Fibroblast of mammary gland (primary cell): ENCODE measurements around the gene PAX9.
A peak's percentile ranks its signal among the peaks of the same experiment; 100 is the strongest.

Experiments used
- DNase-seq: peaks from one replicate; pipeline ENCODE4 v3.0.0-alpha.2; 2010; ENCODE audit warnings: low read depth
- H3K4me3 ChIP-seq: 2 replicates; pipeline ENCODE4 v1.5.1; 2011; ENCODE audit warnings: low read depth, mild to moderate bottlenecking, low read length, moderate library complexity; ENCODE audit not compliant: control insufficient read depth
- TF ChIP-seq, protein P1 (sequence below): conservative IDR thresholded peaks from 2 replicates; pipeline ENCODE4 v1.5.1; 2011; ENCODE audit warnings: low read depth, low read length, inconsistent platforms; ENCODE audit not compliant: control insufficient read depth, insufficient read depth

PAX9 gene

DNA sequence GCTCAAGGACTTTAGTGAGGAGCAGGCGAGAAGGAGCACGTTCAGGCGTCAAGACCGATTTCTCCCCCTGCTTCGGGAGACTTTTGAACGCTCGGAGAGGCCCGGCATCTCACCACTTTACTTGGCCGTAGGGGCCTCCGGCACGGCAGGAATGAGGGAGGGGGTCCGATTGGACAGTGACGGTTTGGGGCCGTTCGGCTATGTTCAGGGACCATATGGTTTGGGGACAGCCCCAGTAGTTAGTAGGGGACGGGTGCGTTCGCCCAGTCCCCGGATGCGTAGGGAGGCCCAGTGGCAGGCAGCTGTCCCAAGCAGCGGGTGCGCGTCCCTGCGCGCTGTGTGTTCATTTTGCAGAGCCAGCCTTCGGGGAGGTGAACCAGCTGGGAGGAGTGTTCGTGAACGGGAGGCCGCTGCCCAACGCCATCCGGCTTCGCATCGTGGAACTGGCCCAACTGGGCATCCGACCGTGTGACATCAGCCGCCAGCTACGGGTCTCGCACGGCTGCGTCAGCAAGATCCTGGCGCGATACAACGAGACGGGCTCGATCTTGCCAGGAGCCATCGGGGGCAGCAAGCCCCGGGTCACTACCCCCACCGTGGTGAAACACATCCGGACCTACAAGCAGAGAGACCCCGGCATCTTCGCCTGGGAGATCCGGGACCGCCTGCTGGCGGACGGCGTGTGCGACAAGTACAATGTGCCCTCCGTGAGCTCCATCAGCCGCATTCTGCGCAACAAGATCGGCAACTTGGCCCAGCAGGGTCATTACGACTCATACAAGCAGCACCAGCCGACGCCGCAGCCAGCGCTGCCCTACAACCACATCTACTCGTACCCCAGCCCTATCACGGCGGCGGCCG, 1.1 kb downstream of the PAX9 start:
- TF ChIP-seq, protein P1, sequence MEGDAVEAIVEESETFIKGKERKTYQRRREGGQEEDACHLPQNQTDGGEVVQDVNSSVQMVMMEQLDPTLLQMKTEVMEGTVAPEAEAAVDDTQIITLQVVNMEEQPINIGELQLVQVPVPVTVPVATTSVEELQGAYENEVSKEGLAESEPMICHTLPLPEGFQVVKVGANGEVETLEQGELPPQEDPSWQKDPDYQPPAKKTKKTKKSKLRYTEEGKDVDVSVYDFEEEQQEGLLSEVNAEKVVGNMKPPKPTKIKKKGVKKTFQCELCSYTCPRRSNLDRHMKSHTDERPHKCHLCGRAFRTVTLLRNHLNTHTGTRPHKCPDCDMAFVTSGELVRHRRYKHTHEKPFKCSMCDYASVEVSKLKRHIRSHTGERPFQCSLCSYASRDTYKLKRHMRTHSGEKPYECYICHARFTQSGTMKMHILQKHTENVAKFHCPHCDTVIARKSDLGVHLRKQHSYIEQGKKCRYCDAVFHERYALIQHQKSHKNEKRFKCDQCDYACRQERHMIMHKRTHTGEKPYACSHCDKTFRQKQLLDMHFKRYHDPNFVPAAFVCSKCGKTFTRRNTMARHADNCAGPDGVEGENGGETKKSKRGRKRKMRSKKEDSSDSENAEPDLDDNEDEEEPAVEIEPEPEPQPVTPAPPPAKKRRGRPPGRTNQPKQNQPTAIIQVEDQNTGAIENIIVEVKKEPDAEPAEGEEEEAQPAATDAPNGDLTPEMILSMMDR = no peak
- DNase-seq = peak; percentile 12
- H3K4me3 ChIP-seq = peak overlapping the region; percentile 7

DNA sequence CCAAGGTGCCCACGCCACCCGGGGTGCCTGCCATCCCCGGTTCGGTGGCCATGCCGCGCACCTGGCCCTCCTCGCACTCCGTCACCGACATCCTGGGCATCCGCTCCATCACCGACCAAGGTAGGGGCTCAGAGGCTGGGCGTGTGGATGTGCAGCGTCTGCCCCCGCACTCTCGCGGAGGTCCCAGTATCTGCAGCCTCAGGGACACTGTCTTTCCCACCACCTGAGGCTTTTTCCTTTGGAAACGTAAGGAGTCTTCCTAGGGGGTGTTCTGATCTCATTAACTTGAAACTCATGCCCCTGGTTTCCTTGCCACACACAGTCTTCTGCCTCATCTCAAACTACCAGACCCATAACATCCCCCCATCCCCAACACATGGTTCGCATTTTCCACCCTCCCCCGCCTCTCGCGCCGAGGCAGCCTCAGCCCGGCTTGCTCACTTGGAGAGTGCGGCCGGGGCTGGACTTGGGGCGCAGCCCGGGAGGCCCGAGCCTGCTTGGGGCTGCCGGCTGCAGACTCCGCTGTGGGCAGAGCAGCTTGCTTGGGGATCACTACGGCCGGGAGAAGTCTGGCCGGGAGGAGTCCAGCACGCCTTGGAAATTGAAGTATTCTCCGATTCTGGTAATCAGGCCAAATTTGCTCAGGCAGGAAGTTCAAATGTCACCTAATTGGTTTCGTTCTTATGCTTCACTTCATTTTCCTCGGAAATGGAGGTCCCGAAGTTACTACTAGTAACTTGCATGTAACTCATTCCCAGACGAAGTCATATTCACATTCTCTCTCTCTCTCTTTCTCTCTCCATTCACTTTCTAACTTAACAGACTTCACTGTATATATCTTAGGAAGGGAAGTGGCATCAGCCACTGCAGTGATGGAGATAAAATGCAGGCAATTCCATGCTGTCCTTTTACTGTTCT, 2.0 kb downstream of the PAX9 start:
- no peak overlapping the region for H3K4me3 ChIP-seq
- TF ChIP-seq, protein P1 = no peak
- DNase-seq = peak; percentile 5

DNA sequence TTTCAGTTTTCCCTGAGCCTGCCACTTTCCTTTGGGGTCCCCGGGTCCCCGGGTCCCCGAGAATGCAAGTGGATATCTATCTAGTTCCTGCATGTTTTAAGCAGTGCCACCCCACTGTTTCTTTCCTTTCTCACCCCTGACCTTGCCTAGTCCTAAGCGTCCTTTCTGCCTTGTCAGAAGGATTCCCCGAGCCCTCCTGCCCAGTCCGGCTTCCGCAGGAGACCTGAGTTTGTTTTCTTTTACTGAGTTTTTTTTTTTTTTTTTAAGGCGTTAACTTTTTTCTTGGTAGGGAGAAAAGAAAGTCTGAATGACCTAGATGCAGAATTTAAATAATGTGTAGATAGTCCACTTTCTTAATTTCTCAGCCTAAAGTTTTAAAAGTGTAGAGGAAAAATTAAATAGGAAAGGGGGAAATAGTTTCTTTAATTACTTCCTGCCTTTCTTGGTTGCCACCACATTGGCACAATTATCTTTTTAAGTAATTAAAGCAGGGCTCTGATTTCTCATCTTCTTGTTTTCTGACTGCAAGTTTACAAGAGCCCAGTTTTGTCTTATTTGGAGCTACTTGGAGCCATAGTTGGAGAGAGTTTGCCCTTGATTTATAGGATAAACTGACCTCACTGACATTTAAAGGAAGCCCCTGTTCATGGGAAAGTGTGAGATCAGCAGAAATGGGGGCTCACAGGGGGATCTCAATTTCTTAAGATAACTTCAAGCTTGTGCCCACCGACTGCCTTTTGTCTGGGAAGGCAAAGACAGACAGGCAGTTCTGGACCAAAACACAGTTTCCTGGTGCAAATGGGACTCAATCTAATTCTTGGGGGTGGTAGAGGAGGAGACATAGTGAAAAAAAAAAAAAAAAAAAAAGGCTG, 2.9 kb downstream of the PAX9 start:
- DNase-seq = no peak
- TF ChIP-seq, protein P1 = no peak
- no peak overlapping the region for H3K4me3 ChIP-seq

DNA sequence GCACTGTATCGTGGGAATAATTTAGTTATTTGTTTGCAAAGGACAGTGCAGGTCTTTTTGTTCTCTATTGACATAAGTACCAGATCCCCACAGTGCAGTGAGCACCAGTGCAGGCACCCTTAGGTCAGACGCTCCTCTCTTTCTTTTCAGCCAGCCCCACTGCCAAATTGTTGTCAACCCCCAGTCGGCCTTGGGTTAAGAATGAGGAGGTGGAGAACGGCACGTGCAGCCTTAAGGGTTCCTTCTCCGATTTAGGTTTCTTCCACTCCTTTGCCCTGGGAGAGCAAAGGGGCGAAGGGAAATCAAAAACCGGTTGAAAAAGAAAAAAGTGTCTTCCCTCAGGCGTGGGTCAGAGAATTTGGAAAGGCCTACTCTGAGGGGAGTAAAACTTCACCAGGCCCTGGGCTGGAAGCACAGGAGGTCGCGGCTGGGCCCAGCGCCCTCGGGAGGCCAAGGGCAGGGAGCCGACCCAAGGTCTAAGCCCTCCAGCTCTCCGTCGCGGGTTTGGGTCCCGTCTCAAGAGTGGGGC, 4.3 kb downstream of the PAX9 start:
- TF ChIP-seq, protein P1 = no peak
- no peak overlapping the region for H3K4me3 ChIP-seq
- DNase-seq = no peak

DNA sequence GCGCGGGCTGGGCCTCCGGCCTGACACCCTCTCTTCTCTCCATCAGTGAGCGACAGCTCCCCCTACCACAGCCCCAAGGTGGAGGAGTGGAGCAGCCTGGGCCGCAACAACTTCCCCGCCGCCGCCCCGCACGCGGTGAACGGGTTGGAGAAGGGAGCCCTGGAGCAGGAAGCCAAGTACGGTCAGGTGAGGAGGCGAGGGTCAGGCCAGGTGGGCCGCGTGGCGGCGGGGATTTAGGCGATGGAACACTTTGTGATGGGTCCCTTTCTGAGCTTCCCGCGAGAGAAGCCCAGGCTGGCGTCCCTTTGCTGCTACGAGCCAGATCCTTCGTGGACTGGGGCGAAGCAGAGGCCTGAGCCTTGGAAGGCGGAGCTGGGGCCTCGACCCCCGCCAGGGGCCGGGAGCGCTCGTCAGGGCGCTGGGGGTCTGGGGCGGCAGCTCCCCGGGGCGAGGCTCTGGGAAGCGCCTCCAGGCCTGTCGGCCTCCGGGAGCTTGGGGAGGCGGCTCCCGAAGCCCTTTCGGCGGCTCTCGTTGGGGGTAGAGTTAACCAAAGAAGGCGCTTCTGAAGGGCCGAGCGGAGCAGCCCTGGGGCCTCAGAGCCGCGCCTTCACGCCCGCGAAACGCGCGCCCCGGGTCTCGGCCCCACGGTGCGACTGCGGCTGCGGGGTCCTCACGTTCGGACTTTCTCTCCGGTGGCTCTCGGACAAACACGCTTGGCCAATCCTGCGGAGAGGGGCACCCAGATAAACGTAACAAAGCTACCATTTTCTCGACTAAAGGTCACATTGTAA, 5.0 kb downstream of the PAX9 start:
- no peak for DNase-seq
- no peak overlapping the region for H3K4me3 ChIP-seq

More for the DNA sequence above, 5.0 kb downstream of the PAX9 start:
- TF ChIP-seq, protein P1 = no peak
